GM18519 (cell line): ENCODE data around the gene DEFB124.
"Not testable (repeated sequence)": the region's sequence is repeated elsewhere in the genome, so short reads cannot be mapped to it uniquely, and the experiment has no call there.

Experiments
- ATAC-seq: cut with Tn5 transposase; IDR thresholded peaks from one replicate; pipeline ENCODE4 v1.9.1; 2021; ENCODE audit warnings: mild to moderate bottlenecking, moderate library complexity; ENCODE audit not compliant: unreplicated experiment, low FRiP score

DEFB124 gene

GRCh38 chr20:31427576-31427975, 47.4 kb downstream of the DEFB124 start:
- ATAC-seq, result not testable (repeated sequence)

GRCh38 chr20:31426891-31427551, 47.9 kb downstream of the DEFB124 start:
- ATAC-seq, result not testable (repeated sequence)

- ATAC-seq, result no peak
These were observed 49.1 kb downstream of the DEFB124 start for GRCh38 chr20:31425797-31426196.

- no peak for ATAC-seq
These were observed 56.6 kb downstream of the DEFB124 start for GRCh38 chr20:31418307-31418706.

GRCh38 chr20:31415653-31416052, 59.3 kb downstream of the DEFB124 start:
- no peak for ATAC-seq
